ENCODE measurements around the gene PIPOX. TPM values are rescaled to one million over a fixed set of nuclear protein-coding genes. Genes with fewer than 3 reads are reported as not detected.
A peak's percentile ranks its signal among the peaks of the same experiment; 100 is the strongest.

The PIPOX gene
- polyA plus RNA-seq, 3 donors = 0.30 to 0.56 TPM; not detected in 1

GRCh38 chr17:28997806-28998205, 45.1 kb upstream of the PIPOX start:
- peaks cover 0 to 4% (median 0%) of the 10 kb centered on the region in 7 donors for H3K9me3 Mint-ChIP-seq
- 100% methylated on average over 1 of the region's 1 CpG for WGBS (ENCODE audit: insufficient coverage)
- Histone ChIP-seq H2AFZ (ENCODE audit: insufficient read depth, low read depth, low read length, poor library complexity, severe bottlenecking) (no peak overlapping the region), H3K79me2 (ENCODE audit: insufficient read depth, low read length) (no peaks in the 10 kb centered on the region), H3K4me2 (replicated peaks; ENCODE audit: extremely low read depth, low read length, poor library complexity, severe bottlenecking) (no peak overlapping the region), H3K9ac (ENCODE audit: insufficient read depth, low read length, poor library complexity, severe bottlenecking) (no peak overlapping the region), H3K4me3 (replicated peaks in 1 of 3; ENCODE audit: low read depth in 2 of 3, low read length in 3 of 3) (no peak overlapping the region), H3K27me3 (ENCODE audit: control insufficient read depth in 2 of 2, insufficient read depth in 2 of 2, low read length in 2 of 2) (peaks cover 0 to 12% of the 10 kb centered on the region in 2 donors), H4K20me1 (ENCODE audit: insufficient read depth, low read length) (no peaks in the 10 kb centered on the region), H3K4me1 (ENCODE audit: control insufficient read depth in 1 of 2, insufficient read depth in 2 of 2, low read length in 2 of 2) (no peaks in the 10 kb centered on the region), H3K9me3 (replicated peaks in 1 of 2; ENCODE audit: control insufficient read depth in 1 of 2, insufficient read depth in 1 of 2, low read length in 2 of 2) (no peaks in the 10 kb centered on the region), H3K27ac (ENCODE audit: low read depth in 1 of 2, low read length in 2 of 2) (no peak overlapping the region), H3K36me3 (replicated peaks in 1 of 2; ENCODE audit: control insufficient read depth in 1 of 2, insufficient read depth in 2 of 2, low read length in 2 of 2) (no peaks in the 10 kb centered on the region)
- DNase-seq = no peak
- H3K4me3 Mint-ChIP-seq = peak overlapping the region in 1 of 2 donors; percentile 7
- no peak for TF ChIP-seq CTCF (IDR thresholded peaks at IDR 0.05)
- intact Hi-C loops (cut with micrococcal nuclease) = no loop called here
- H3K36me3 Mint-ChIP-seq = no peaks in the 10 kb centered on the region
- H3K27me3 Mint-ChIP-seq (ENCODE audit: low read depth in 3 of 3) = peaks cover 16 to 26% (median 19%) of the 10 kb centered on the region in 3 donors
- H3K4me1 Mint-ChIP-seq = peaks cover 4% of the 10 kb centered on the region
- H3K27ac Mint-ChIP-seq = no peak overlapping the region

DNA sequence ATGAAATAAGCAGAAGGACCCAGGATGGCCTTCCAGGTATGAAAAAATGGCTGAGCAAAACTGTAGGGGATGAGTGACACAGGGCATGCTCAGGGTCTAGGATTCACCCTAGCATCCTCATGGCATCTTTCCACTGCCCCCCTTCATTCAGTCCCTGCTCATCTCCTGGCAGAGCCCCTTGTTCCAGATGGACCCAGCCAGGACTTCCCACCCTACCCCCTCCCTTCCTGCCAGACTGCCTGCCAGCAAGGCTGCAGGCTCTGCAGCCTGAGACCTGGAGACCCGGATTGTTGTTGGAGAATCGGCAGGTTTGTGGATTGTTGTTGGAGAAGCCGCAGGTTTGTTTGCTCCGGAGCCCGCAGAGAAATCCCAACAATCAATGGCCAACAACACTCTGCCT, 43.7 kb upstream of the PIPOX start:
- Histone ChIP-seq H3K27me3 (ENCODE audit: control insufficient read depth in 2 of 2, insufficient read depth in 2 of 2, low read length in 2 of 2) (peaks cover 0 to 26% of the 10 kb centered on the region in 2 donors), H3K4me3 (replicated peaks in 1 of 3; ENCODE audit: low read depth in 2 of 3, low read length in 3 of 3) (no peak overlapping the region), H2AFZ (ENCODE audit: insufficient read depth, low read depth, low read length, poor library complexity, severe bottlenecking) (no peak overlapping the region), H3K4me1 (ENCODE audit: control insufficient read depth in 1 of 2, insufficient read depth in 2 of 2, low read length in 2 of 2) (no peaks in the 10 kb centered on the region), H3K79me2 (ENCODE audit: insufficient read depth, low read length) (no peaks in the 10 kb centered on the region), H3K36me3 (replicated peaks in 1 of 2; ENCODE audit: control insufficient read depth in 1 of 2, insufficient read depth in 2 of 2, low read length in 2 of 2) (no peaks in the 10 kb centered on the region), H4K20me1 (ENCODE audit: insufficient read depth, low read length) (no peaks in the 10 kb centered on the region), H3K9me3 (replicated peaks in 1 of 2; ENCODE audit: control insufficient read depth in 1 of 2, insufficient read depth in 1 of 2, low read length in 2 of 2) (peaks cover 0 to 5% of the 10 kb centered on the region in 2 donors), H3K9ac (ENCODE audit: insufficient read depth, low read length, poor library complexity, severe bottlenecking) (no peak overlapping the region), H3K4me2 (replicated peaks; ENCODE audit: extremely low read depth, low read length, poor library complexity, severe bottlenecking) (no peak overlapping the region), H3K27ac (ENCODE audit: low read depth in 1 of 2, low read length in 2 of 2) (no peak overlapping the region)
- no CpG with 5 or more reads among the region's 5 CpGs for WGBS (ENCODE audit: insufficient coverage)
- Mint-ChIP-seq H3K4me3 (peak overlapping the region in 1 of 2 donors; percentile 40), H3K27me3 (ENCODE audit: low read depth in 3 of 3) (peaks cover 29 to 38% (median 31%) of the 10 kb centered on the region in 3 donors), H3K27ac (no peak overlapping the region), H3K4me1 (peaks cover 2% of the 10 kb centered on the region), H3K9me3 (peaks cover 0 to 5% (median 0%) of the 10 kb centered on the region in 7 donors), H3K36me3 (no peaks in the 10 kb centered on the region)
- DNase-seq = no peak
- intact Hi-C loops (cut with micrococcal nuclease) = no loop called here
- TF ChIP-seq CTCF (IDR thresholded peaks at IDR 0.05) = no peak

Data from CD14-positive monocyte (primary cell).